Panc1 (cell line): ENCODE results near the gene B4GALT3. TPM values are rescaled to one million over a fixed set of nuclear protein-coding genes. Genes with fewer than 3 reads are reported as not detected.
A peak's percentile ranks its signal among the peaks of the same experiment; 100 is the strongest.

ENCODE experiments used
- ATAC-seq: fragments of 200-7000 bp; cut with Tn5 transposase; 2 replicates; pipeline ENCODE4 v1.9.1; 2020; ENCODE audit warnings: mild to moderate bottlenecking, moderate library complexity
- BruUV-seq: library from RNA; stranded (reverse); fragments of 400-500 nt; replicated peaks from 2 replicates; lab custom pipeline; 2021; lab: Mats Ljungman, UMichigan
- CTCF ChIA-PET: fragments of 300-600 bp; sonication (Branson Sonifier 250); formaldehyde crosslinking; loops from one replicate; lab custom pipeline; 2022; ENCODE audit warnings: antibody characterized with exemption; lab: Charles Lee
- POLR2A ChIA-PET: fragments of 300-600 bp; sonication (Branson Sonifier 250); formaldehyde crosslinking; loops from one replicate; lab custom pipeline; 2022; ENCODE audit warnings: antibody characterized with exemption; lab: Charles Lee
- DNase-seq: peaks from one replicate; pipeline ENCODE4 v3.0.0-alpha.2; 2010; ENCODE audit warnings: low read depth, low spot score
- H3K27ac ChIP-seq: 2 replicates; pipeline ENCODE4 v1.5.1; 2011; ENCODE audit warnings: mild to moderate bottlenecking, low read length, inconsistent platforms
- H3K27me3 ChIP-seq: fragments of 200-500 bp; sonication (Bioruptor generic); 2 replicates; pipeline ENCODE4 v1.6.0; 2014; ENCODE audit warnings: low read length, inconsistent platforms; ENCODE audit not compliant: control insufficient read depth, insufficient read depth
- H3K36me3 ChIP-seq: fragments of 200-500 bp; sonication (Bioruptor generic); 2 replicates; pipeline ENCODE4 v1.5.1; 2014; ENCODE audit warnings: inconsistent platforms, mild to moderate bottlenecking, low read length, moderate library complexity; ENCODE audit not compliant: control insufficient read depth, insufficient read depth
- H3K4me1 ChIP-seq: 2 replicates; pipeline ENCODE4 v1.5.1; 2011; ENCODE audit warnings: inconsistent platforms, mild to moderate bottlenecking, low read length, moderate library complexity; ENCODE audit not compliant: control insufficient read depth, insufficient read depth
- H3K4me3 ChIP-seq, 2 experiments: 2 replicates each; pipeline ENCODE4 v1.5.1; 2011 to 2012; ENCODE audit warnings: low read depth in 2 of 2, low read length in 2 of 2, mild to moderate bottlenecking in 2 of 2, inconsistent platforms in 1 of 2, moderate library complexity in 1 of 2
- H3K9me3 ChIP-seq: fragments of 200-500 bp; sonication (Bioruptor generic); 2 replicates; pipeline ENCODE4 v1.5.1; 2014; ENCODE audit warnings: low read depth, mild to moderate bottlenecking, inconsistent platforms, low read length, moderate library complexity; ENCODE audit not compliant: control insufficient read depth, insufficient read depth
- POLR2AphosphoS5 ChIP-seq: IDR thresholded peaks from 2 replicates; pipeline ENCODE4 v1.6.1; 2012; ENCODE audit warnings: mild to moderate bottlenecking, low read depth, low read length, moderate library complexity
- SIN3A ChIP-seq: IDR thresholded peaks from 2 replicates; pipeline ENCODE4 v1.6.1; 2012; ENCODE audit warnings: low read depth, mild to moderate bottlenecking, low read length, moderate library complexity, borderline replicate concordance; ENCODE audit not compliant: insufficient read depth
- TCF7L2 ChIP-seq: IDR thresholded peaks from 2 replicates; pipeline ENCODE4 v1.6.1; 2011; ENCODE audit warnings: mild to moderate bottlenecking, low read depth, low read length, inconsistent platforms
- in situ Hi-C: cut with HindIII; loops from 2 replicates; pipeline ENCODE4 v1.10.0; 2016; ENCODE audit warnings: low sequenced_read_pairs, low pct_unique_long_range_greater_than_20kb
- intact Hi-C: fragments of 100-400 bp; cut with micrococcal nuclease; formaldehyde crosslinking; loops from one replicate; pipeline ENCODE4 v1.10.0; 2022; ENCODE audit not compliant: unreplicated experiment
- total RNA-seq: library from RNA; stranded (reverse); gene quantifications from one replicate; pipeline ENCODE4 v1.2.1, GENCODE V29; 2021; ENCODE audit not compliant: unreplicated experiment
- TF ChIP-seq, protein P1 (sequence below): fragments of 450-650 bp; IDR thresholded peaks from 2 replicates; pipeline ENCODE4 v1.5.1; 2017; ENCODE audit warnings: mild to moderate bottlenecking
- TF ChIP-seq, protein P2 (sequence below), 2 experiments: IDR thresholded peaks; 2 replicates each; pipeline ENCODE4 v1.6.1; 2011 to 2012; ENCODE audit warnings: low read depth in 2 of 2, control low read depth in 1 of 2, low read length in 1 of 2, mild to moderate bottlenecking in 1 of 2, moderate library complexity in 1 of 2; ENCODE audit not compliant: insufficient read depth in 1 of 2

The B4GALT3 gene
- total RNA-seq, 1 experiment from 2014 or later, result 28.6 TPM

DNA sequence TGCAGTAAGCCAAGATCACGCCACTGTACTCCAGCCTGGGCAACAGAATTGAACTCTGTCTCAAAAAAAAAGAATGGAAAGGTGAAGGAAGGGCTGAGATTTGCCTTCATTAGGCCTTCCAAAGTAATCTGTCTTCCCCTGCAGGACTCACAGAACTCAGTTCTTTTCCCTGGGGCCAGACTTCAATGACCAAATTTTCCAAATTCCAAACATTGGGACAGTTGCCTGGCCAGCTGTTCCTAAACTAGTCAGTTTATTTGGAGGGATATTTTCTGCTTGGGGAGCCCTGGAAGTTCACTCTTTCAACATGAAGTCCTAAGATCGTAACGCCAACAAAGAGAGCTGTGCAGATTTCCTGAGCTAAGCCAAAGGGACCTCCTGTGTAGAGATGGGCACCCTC, 39.4 kb downstream of the B4GALT3 start:
- in situ Hi-C loops, result no loop called here
- Histone ChIP-seq H3K4me1 (no peaks in the 10 kb centered on the region), H3K4me3 (no peak overlapping the region), H3K27ac (no peak overlapping the region), H3K9me3 (no peaks in the 10 kb centered on the region), H3K27me3 (no peaks in the 10 kb centered on the region), H3K36me3 (no peaks in the 10 kb centered on the region; the same call in 1 of the 2 replicates)
- ChIA-PET POLR2A (interaction anchor here (0.9 kb wide), 1 partner anchor 21 kb away, joined by 7 read pairs; the partner anchor contains the start of genes NIT1 and PFDN2), CTCF (no interaction called here)
- no TSS peak for BruUV-seq
- intact Hi-C loops, result no loop called here
- DNase-seq (no peak), ATAC-seq (no peak)
- TF ChIP-seq, protein P1, sequence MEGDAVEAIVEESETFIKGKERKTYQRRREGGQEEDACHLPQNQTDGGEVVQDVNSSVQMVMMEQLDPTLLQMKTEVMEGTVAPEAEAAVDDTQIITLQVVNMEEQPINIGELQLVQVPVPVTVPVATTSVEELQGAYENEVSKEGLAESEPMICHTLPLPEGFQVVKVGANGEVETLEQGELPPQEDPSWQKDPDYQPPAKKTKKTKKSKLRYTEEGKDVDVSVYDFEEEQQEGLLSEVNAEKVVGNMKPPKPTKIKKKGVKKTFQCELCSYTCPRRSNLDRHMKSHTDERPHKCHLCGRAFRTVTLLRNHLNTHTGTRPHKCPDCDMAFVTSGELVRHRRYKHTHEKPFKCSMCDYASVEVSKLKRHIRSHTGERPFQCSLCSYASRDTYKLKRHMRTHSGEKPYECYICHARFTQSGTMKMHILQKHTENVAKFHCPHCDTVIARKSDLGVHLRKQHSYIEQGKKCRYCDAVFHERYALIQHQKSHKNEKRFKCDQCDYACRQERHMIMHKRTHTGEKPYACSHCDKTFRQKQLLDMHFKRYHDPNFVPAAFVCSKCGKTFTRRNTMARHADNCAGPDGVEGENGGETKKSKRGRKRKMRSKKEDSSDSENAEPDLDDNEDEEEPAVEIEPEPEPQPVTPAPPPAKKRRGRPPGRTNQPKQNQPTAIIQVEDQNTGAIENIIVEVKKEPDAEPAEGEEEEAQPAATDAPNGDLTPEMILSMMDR, result no peak
- TF ChIP-seq SIN3A (no peak), POLR2AphosphoS5 (no peak), TCF7L2 (no peak)
- TF ChIP-seq, protein P2, sequence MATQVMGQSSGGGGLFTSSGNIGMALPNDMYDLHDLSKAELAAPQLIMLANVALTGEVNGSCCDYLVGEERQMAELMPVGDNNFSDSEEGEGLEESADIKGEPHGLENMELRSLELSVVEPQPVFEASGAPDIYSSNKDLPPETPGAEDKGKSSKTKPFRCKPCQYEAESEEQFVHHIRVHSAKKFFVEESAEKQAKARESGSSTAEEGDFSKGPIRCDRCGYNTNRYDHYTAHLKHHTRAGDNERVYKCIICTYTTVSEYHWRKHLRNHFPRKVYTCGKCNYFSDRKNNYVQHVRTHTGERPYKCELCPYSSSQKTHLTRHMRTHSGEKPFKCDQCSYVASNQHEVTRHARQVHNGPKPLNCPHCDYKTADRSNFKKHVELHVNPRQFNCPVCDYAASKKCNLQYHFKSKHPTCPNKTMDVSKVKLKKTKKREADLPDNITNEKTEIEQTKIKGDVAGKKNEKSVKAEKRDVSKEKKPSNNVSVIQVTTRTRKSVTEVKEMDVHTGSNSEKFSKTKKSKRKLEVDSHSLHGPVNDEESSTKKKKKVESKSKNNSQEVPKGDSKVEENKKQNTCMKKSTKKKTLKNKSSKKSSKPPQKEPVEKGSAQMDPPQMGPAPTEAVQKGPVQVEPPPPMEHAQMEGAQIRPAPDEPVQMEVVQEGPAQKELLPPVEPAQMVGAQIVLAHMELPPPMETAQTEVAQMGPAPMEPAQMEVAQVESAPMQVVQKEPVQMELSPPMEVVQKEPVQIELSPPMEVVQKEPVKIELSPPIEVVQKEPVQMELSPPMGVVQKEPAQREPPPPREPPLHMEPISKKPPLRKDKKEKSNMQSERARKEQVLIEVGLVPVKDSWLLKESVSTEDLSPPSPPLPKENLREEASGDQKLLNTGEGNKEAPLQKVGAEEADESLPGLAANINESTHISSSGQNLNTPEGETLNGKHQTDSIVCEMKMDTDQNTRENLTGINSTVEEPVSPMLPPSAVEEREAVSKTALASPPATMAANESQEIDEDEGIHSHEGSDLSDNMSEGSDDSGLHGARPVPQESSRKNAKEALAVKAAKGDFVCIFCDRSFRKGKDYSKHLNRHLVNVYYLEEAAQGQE (IDR thresholded peaks at IDR 0.05; ENCODE audit: insufficient read depth in 1 of 2, low read depth in 2 of 2, low read length in 1 of 2), result no peak

DNA sequence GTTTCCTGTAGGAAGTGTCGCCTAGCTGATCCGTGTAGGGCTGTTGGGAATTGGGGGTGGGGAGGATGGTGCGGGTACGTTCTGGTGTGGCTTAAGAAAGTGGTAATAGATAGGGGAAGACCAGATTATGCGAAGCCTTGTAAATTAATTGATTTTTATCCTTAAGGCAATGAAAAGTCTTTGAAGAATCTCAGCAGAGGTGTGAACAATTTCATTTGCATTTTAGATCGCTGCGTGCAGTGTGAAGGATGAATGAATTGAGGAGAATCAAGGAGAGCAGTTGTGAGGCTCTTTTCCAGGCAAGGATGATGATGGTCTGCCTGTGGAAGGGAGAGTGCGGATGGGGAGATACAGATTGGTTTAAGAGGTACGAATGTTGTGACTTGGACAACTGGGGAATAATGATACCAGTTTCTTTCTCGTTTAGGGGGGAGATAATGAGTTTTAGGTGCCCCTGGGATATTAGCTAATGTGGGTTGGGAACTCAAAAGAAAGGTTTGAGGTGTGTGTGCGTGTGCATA, 44.0 kb downstream of the B4GALT3 start:
- ChIA-PET CTCF (interaction anchor here (0.7 kb wide), 1 partner anchor 135 kb away, joined by 3 read pairs; no protein-coding TSS in a partner anchor), POLR2A (interaction anchor here (0.5 to 1.4 kb wide), 3 partner anchors 15 to 33 kb away, joined by 3 to 8 read pairs (median 5); no protein-coding TSS in a partner anchor)
- DNase-seq (no peak), ATAC-seq (peak; percentile 54)
- peaks cover 14% of the 10 kb centered on the region for H3K4me1 ChIP-seq
- in situ Hi-C loops, result no loop called here
- H3K27me3 ChIP-seq, result no peaks in the 10 kb centered on the region
- intact Hi-C loops, result no loop called here
- H3K27ac ChIP-seq, result peak overlapping the region; percentile 99
- H3K9me3 ChIP-seq, result no peaks in the 10 kb centered on the region
- BruUV-seq, result TSS peak; percentile 91
- H3K4me3 ChIP-seq, result peak overlapping the region; percentile 96 to 99
- 0 out of 2 replicates have a peak, but pooled peaks have one; percentile 3 for TF ChIP-seq SIN3A
- TF ChIP-seq, protein P1, result no peak
- no peak; the same call in 1 of the 2 replicates for TF ChIP-seq POLR2AphosphoS5
- TF ChIP-seq TCF7L2, result no peak
- peaks cover 10% of the 10 kb centered on the region for H3K36me3 ChIP-seq
